Ovary (tissue), 3 donors: ENCODE results near the gene RRAS2.

Experiments
- CTCF ChIP-seq, 3 donors: fragments of 450-650 bp in 2 of 3; fragments of 200-600 bp in 1 of 3; IDR thresholded peaks; one replicate each; pipeline versions ENCODE4 v1.5.1 to v1.8.0; 2016 to 2022; ENCODE audit warnings: antibody characterized with exemption in 3 of 3, mild to moderate bottlenecking in 1 of 3
- EP300 ChIP-seq: sonication (generic); formaldehyde crosslinking; IDR thresholded peaks from one replicate; pipeline ENCODE4 v1.6.1; 2017; ENCODE audit warnings: antibody characterized with exemption
- donor health status: DM: no; HTN: no; CAD: no.

GRCh38 chr11:14235701-14236100 is 123.3 kb downstream of the RRAS2 start:
- no peak for TF ChIP-seq EP300
- no peak for TF ChIP-seq CTCF (IDR thresholded peaks at IDR 0.05)
